SIG-M5 treated with dmso at 0.1 percent for 504 hours (cell line): Measurements from ENCODE around the gene PTPRN2.
"Not testable (repeated sequence)": the region's sequence is repeated elsewhere in the genome, so short reads cannot be mapped to it uniquely, and the experiment has no call there.

ENCODE experiments used
- DNase-seq: peaks from one replicate; lab custom pipeline; 2025; ENCODE audit not compliant: unreplicated experiment; lab: John Stamatoyannopoulos, UW

Gene PTPRN2

GRCh38 chr7:158405771-158406170 lies 181.9 kb downstream of the PTPRN2 start:
- not testable (repeated sequence) for DNase-seq

GRCh38 chr7:158405324-158405723 lies 182.3 kb downstream of the PTPRN2 start:
- DNase-seq: no peak

- DNase-seq: no peak
Measured at GRCh38 chr7:158404031-158404761, 183.4 kb downstream of the PTPRN2 start.

DNA sequence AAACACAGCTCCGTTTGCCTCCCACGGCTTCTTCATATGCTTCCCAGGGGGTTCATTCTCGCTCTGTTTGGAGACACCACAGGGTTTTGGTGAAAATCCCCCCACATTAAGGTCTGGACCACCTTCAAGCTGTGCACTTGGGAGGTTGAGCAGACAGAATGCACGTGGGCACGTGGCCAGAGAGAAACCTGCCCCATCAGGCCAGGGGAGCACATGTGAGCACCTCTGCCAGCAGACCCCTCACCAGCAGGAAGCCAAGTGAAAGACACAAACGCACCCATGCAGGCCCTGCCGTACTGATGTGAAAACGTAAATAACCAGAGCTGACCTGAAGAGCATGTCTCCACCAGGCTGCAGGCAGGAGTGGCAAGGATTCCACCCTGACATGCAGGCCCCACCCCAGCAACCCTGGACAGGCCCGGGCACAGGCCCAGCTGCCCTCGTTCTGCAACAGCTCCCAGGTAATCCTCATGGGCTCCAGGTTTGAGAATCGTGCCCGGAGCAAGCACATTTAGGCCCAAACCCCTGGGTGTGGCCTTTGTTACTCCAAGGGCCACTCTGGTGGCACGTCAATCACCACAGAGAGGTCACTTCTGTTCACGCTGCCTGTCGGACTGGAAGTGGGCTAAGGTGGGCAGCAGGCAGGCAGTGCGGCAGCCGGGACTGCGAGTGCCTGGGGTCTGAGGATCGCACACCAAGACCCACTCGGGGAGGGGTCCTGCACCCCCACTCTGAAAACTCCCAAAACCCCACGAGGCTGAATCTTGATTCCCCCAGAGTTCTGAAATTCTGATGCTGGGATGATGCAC lies 184.4 kb downstream of the PTPRN2 start:
- no peak for DNase-seq

GRCh38 chr7:158402471-158402870 lies 185.2 kb downstream of the PTPRN2 start:
- DNase-seq: no peak

DNA sequence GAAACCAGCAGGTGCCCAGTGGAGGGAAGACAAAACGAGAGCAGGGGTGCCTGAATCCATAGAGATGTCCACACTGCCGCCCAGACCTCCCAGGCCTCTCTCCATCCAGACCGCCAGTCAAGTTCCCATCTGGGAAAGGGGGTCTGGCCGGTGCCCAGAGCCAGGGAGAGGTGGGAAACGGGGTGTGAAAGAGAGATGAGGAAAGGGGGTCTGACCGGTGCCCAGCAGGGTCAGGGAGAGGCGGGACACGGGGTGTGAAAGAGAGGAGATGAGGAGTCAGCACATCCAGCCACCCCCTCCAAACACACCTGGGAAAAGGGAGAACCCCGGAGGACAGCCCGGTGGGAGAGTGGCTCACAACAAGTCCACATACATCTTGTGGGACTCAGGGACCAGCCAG lies 185.8 kb downstream of the PTPRN2 start:
- DNase-seq: no peak

DNA sequence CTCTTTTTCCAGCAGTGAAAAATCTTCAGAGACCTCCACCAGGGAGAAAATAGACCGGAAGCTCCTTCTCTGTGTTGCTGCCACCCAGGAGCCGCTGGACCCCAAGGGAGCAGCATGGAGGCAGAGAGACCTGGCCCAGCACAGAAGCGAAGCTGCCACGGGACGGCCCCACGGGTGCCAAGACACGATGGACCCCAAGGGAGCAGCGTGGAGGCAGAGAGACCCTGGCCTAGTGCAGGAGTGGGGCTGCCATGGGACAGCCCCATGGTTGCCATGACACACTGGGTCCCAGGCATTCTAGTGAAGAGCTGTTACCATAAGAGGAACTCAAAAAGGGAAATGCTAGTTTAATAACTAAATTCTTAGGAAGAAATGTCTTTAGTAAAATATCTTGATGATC lies 186.3 kb downstream of the PTPRN2 start:
- no peak for DNase-seq

- DNase-seq: no peak
Measured at GRCh38 chr7:158400601-158401225, 186.9 kb downstream of the PTPRN2 start.

DNA sequence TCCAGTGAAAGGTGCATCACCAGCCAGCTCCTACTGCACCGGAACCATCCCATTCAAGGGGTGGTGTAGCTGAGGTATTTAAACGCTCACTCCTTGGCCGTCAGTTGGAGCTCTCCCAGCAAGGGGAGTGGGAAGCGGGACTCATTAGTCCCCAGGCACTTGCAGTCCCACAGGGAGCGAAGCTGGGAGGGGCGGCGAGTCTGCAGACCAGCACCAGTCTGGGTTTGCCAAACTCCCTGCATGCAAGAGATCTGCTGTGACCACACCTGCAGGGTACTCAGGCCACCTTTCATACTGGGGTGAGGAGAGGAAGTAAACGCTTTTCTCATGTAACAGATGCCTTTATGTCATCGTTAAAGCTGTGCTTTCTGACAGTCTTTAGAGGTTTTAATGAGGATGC lies 187.9 kb downstream of the PTPRN2 start:
- no peak for DNase-seq

DNA sequence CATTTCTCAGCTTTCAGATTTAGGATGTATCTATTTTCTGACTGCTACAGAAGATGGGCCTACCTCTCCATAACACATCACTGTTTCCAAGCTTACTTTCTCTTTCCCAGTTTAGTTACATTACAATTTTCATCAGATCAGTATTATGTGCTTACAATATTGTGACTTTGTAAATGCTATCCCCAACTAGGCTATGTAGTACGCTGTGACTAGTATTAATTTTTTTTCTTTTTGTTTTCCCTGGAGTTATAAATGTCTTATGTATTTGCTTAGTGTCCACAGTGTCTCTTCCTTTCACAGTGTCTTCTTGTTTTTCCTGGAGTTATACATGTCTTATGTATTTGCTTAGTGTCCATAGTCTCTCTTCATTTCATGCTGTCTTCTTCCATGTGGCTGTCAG lies 188.9 kb downstream of the PTPRN2 start:
- no peak for DNase-seq

GRCh38 chr7:158397885-158398284 lies 189.7 kb downstream of the PTPRN2 start:
- no peak for DNase-seq

GRCh38 chr7:158396982-158397862 lies 190.4 kb downstream of the PTPRN2 start:
- peak; percentile 51 for DNase-seq

- DNase-seq: no peak
Measured at GRCh38 chr7:158396301-158396905, 191.2 kb downstream of the PTPRN2 start.

DNA sequence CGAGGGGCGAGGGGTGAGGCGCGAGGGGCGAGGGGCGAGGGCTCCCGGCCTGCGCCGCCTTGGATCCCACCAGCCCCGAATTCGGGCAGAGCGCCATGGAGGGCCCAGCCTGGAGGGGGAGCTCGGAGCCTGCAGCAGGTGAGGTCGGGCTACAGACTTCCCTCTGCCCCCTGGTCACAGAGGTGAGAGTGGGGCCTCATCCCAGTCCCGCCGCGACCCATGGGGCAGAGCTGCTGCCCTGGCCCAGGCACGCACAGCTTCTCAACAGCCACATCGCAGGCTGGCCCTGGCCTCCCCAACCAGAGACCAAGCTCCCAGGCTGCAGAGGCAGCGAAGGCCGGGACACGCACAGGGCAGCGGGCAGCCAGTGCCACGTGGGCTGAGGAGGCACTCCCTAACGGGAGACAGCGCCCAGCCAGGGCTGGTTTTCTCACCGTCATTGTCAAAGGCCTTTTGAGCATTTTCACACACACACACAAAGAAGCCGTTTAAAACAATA lies 191.8 kb downstream of the PTPRN2 start:
- DNase-seq: no peak

- no peak for DNase-seq
Measured at GRCh38 chr7:158395349-158395748, 192.3 kb downstream of the PTPRN2 start.

GRCh38 chr7:158394936-158395335 lies 192.7 kb downstream of the PTPRN2 start:
- DNase-seq: no peak

- DNase-seq: no peak
Measured at GRCh38 chr7:158393926-158394625, 193.5 kb downstream of the PTPRN2 start.

GRCh38 chr7:158392251-158392650 lies 195.4 kb downstream of the PTPRN2 start:
- no peak for DNase-seq

DNA sequence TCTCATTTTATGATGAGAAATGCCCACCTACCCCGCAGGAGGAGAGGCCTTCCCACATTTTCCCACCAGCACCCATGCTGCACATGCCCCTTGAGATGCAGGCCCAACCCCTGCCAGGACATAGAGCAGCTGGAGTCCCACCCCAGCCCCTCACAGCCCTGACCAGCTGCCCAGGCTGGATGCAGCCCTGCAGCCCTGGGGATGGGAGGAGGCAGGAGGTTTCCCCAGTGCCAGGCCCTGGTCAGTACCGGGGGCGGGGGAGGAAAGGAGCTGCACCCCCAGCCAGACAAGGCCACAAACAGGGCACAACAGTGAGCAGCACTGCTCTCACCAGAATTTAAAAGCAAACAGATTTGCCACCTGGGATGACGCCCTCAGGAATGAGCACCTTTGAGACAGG lies 196.1 kb downstream of the PTPRN2 start:
- no peak for DNase-seq

DNA sequence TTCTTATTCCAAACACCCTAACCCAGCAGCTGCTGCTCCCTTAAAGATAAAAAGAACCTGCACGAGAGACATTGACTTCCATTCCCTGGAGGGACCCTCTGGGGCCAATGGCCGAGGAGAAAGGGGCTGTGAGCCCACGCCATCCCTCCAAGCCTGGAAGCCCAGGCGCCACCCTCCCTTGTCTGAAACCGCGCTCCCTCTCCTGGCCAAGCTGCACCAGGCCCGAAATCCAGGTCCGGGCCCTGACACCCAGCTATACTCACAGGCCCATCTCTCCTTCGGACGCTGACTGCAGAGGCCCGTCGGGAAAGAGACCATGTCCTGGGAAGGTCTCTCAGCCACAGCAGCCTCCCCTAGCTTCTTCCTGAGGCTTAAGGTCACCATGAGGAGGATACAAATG lies 196.5 kb downstream of the PTPRN2 start:
- DNase-seq: no peak
